ENCODE measurements around the gene ECHDC3. TPM values are rescaled to one million over a fixed set of nuclear protein-coding genes. Genes with fewer than 3 reads are reported as not detected.

The ECHDC3 gene
- total RNA-seq, 4 donors from 2014 or later: 22.4 to 85.4 (median 69.1) TPM

DNA sequence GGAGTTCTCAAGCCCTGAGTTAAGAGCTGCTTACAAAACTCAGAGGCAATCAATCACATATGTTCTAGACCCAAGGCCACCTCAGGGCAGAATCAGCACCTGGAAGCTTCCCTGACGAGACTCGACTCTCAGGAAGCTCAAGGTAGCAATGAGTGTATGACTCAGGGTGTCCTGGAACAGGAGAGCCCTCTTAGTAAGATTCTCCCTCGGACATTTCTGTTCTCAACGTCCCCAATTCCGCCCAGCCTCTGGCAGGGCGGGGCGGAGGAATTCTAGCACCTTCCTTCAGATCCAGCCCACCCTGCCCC lies 41.3 kb downstream of the ECHDC3 start:
- no peaks in the 10 kb centered on the region for H3K36me3 ChIP-seq
- DNase-seq: no peak
- no peaks in the 10 kb centered on the region for H3K9me3 ChIP-seq
- TF ChIP-seq, protein P1, sequence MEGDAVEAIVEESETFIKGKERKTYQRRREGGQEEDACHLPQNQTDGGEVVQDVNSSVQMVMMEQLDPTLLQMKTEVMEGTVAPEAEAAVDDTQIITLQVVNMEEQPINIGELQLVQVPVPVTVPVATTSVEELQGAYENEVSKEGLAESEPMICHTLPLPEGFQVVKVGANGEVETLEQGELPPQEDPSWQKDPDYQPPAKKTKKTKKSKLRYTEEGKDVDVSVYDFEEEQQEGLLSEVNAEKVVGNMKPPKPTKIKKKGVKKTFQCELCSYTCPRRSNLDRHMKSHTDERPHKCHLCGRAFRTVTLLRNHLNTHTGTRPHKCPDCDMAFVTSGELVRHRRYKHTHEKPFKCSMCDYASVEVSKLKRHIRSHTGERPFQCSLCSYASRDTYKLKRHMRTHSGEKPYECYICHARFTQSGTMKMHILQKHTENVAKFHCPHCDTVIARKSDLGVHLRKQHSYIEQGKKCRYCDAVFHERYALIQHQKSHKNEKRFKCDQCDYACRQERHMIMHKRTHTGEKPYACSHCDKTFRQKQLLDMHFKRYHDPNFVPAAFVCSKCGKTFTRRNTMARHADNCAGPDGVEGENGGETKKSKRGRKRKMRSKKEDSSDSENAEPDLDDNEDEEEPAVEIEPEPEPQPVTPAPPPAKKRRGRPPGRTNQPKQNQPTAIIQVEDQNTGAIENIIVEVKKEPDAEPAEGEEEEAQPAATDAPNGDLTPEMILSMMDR (IDR thresholded peaks at IDR 0.05): no peak
- no peak for TF ChIP-seq POLR2A (IDR thresholded peaks at IDR 0.05)
- no peaks in the 10 kb centered on the region for H3K4me1 ChIP-seq
- intact Hi-C loops (cut with DNase I): loop anchor here (5.0 kb wide), 1 partner anchor 204 kb away; no protein-coding TSS in a partner anchor
- no peaks in the 10 kb centered on the region for H3K27me3 ChIP-seq
- H3K27ac ChIP-seq: no peak overlapping the region
- no peak overlapping the region for H3K4me3 ChIP-seq (replicated peaks in 1 of 3)
- WGBS, 2 donors: 83 to 87% methylated on average over 7 of the region's 7 CpGs

DNA sequence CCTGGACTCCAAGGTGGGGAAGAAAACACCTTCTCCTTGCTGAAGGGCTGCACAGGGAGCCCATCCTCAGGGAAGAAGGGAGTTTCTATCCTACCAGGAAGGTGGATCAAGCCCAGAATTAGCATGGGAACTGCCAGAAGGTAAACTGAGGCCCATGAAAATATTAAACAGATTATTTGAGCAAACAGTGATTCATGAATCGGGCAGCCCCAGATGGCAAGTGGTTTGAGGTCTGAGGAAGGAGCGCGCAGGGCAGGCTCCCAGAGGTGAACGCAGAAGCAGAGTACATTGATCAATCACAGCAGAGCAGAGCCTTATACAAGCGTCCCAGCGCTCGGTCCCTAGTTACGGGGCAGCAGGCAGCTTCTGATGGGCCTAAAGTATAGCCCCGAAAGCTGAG lies 45.2 kb downstream of the ECHDC3 start:
- no peak for DNase-seq
- H3K36me3 ChIP-seq: no peaks in the 10 kb centered on the region
- H3K27ac ChIP-seq: no peak overlapping the region
- intact Hi-C loops (cut with DNase I): no loop called here
- H3K9me3 ChIP-seq: no peaks in the 10 kb centered on the region
- H3K4me1 ChIP-seq: no peaks in the 10 kb centered on the region
- WGBS, 2 donors: 86 to 95% methylated on average over 8 to 9 of the region's 9 CpGs
- no peak for TF ChIP-seq POLR2A (IDR thresholded peaks at IDR 0.05)
- TF ChIP-seq, protein P1 (IDR thresholded peaks at IDR 0.05): no peak
- H3K4me3 ChIP-seq (replicated peaks in 1 of 3): no peak overlapping the region
- H3K27me3 ChIP-seq: no peaks in the 10 kb centered on the region

DNA sequence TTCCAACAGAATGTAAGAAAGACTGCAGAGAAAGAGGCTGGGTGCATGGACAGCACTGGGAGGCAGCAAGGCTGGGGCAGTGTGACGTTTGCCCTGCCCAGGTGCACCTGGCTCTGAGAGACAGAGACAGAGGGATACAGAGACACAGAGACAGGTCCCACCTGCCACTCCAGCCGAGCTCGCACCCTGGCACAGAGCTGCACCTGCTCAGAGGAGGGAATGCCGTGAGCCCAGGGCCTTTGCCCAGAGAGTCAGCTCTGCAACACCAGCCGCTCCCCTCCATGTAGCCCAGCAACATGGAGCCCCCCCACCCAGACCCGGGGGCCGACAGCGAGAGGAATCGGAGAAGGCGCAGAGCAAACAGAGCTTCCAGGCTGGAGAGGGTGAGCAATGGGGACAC lies 45.7 kb downstream of the ECHDC3 start:
- DNase-seq: no peak
- Histone ChIP-seq H3K27ac (no peak overlapping the region), H3K4me3 (replicated peaks in 1 of 3) (no peak overlapping the region), H3K36me3 (no peaks in the 10 kb centered on the region), H3K27me3 (no peaks in the 10 kb centered on the region), H3K4me1 (no peaks in the 10 kb centered on the region), H3K9me3 (no peaks in the 10 kb centered on the region)
- intact Hi-C loops (cut with DNase I): no loop called here
- TF ChIP-seq, protein P1 (IDR thresholded peaks at IDR 0.05): no peak
- TF ChIP-seq POLR2A (IDR thresholded peaks at IDR 0.05): no peak
- 57 to 71% methylated on average over 7 to 10 of the region's 10 CpGs for WGBS, 2 donors

DNA sequence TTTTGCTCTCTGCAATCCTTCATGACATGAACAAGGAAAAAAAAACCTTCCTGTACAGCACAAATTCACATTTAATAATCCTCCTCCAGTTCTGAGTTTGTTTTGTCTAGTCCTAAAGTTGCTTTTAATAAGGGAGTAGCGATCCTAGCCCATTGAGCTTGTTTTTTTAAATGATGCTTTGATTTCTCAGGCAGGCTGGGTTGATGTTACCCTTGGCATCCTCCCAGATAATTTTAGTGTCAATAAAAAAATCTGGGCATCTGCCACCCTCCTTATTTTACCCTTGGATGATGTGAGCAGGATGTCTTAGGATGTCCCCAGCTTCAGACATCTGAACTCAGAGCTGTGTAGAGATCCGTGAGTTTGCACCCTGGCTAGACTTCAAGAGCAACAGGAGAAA lies 47.1 kb downstream of the ECHDC3 start:
- DNase-seq: no peak
- no peaks in the 10 kb centered on the region for H3K27me3 ChIP-seq
- no peaks in the 10 kb centered on the region for H3K9me3 ChIP-seq
- no peaks in the 10 kb centered on the region for H3K4me1 ChIP-seq
- TF ChIP-seq, protein P1 (IDR thresholded peaks at IDR 0.05): no peak
- no peak for TF ChIP-seq POLR2A (IDR thresholded peaks at IDR 0.05)
- H3K4me3 ChIP-seq (replicated peaks in 1 of 3): no peak overlapping the region
- WGBS, 2 donors: 33 to 48% methylated on average over 2 of the region's 2 CpGs
- no peak overlapping the region for H3K27ac ChIP-seq
- intact Hi-C loops (cut with DNase I): no loop called here
- H3K36me3 ChIP-seq: no peaks in the 10 kb centered on the region

DNA sequence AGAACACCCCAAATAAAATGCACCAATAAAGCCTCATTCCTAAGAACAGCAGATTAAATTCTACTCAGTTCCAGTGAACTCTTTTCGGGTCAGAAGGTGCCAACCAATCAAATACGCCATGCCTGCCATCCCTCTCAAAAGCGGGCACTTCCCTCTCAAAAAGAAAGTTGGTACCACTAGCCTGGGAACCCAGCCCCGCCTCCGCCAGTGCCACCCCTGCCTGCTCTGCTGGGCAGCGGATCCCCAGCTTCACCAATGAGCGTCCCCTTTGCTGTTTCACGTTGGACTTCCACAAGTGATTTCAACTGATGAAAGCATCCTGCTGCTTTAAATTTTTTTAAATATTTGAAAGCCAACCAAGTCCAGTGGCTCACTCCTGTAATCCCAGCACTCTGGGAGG lies 47.8 kb downstream of the ECHDC3 start:
- Histone ChIP-seq H3K27me3 (no peaks in the 10 kb centered on the region), H3K9me3 (no peaks in the 10 kb centered on the region), H3K4me1 (no peaks in the 10 kb centered on the region), H3K4me3 (replicated peaks in 1 of 3) (no peak overlapping the region), H3K36me3 (no peaks in the 10 kb centered on the region), H3K27ac (no peak overlapping the region)
- 85 to 86% methylated on average over 8 of the region's 8 CpGs for WGBS, 2 donors
- intact Hi-C loops (cut with DNase I): no loop called here
- TF ChIP-seq, protein P1 (IDR thresholded peaks at IDR 0.05): no peak
- no peak for TF ChIP-seq POLR2A (IDR thresholded peaks at IDR 0.05)
- no peak for DNase-seq
